CD14-positive monocyte (primary cell): Measurements from ENCODE around the gene DYNLL1. TPM values are rescaled to one million over a fixed set of nuclear protein-coding genes. Genes with fewer than 3 reads are reported as not detected.
A peak's percentile ranks its signal among the peaks of the same experiment; 100 is the strongest.
"Not testable (repeated sequence)": the region's sequence is repeated elsewhere in the genome, so short reads cannot be mapped to it uniquely, and the experiment has no call there.

ENCODE experiments used
- DNase-seq, 3 donors: peaks; one replicate each; pipeline ENCODE4 v3.0.0-alpha.2; 2011 to 2022
- H2AFZ ChIP-seq: 2 replicates; pipeline ENCODE4 v1.6.0; 2012; ENCODE audit warnings: mild to moderate bottlenecking, low read depth, low read length, inconsistent platforms; ENCODE audit not compliant: insufficient read depth, poor library complexity, severe bottlenecking
- H3K27ac ChIP-seq, 2 donors: 1 replicate in 1 of 2; 2 replicates in 1 of 2; pipeline ENCODE4 v1.5.1; 2012 to 2013; ENCODE audit warnings: low read length in 2 of 2, control low read depth in 1 of 2, inconsistent platforms in 1 of 2, low read depth in 1 of 2, mild to moderate bottlenecking in 1 of 2
- H3K27me3 ChIP-seq, 2 donors: one replicate each; pipeline versions ENCODE4 v1.6.0 to v1.6.1; 2011 to 2013; ENCODE audit warnings: low read length in 2 of 2; ENCODE audit not compliant: control insufficient read depth in 2 of 2, insufficient read depth in 2 of 2
- H3K36me3 ChIP-seq, 2 donors: replicated peaks in 1 of 2; 1 replicate in 1 of 2; 2 replicates in 1 of 2; pipeline versions ENCODE4 v1.5.1 to v1.6.1; 2012 to 2013; ENCODE audit warnings: low read length in 2 of 2, control low read depth in 1 of 2, inconsistent platforms in 1 of 2, mild to moderate bottlenecking in 1 of 2; ENCODE audit not compliant: insufficient read depth in 2 of 2, control insufficient read depth in 1 of 2
- H3K4me1 ChIP-seq, 2 donors: 1 replicate in 1 of 2; 2 replicates in 1 of 2; pipeline versions ENCODE4 v1.5.1 to v1.6.1; 2012 to 2013; ENCODE audit warnings: low read length in 2 of 2, control low read depth in 1 of 2, inconsistent platforms in 1 of 2, mild to moderate bottlenecking in 1 of 2, moderate library complexity in 1 of 2; ENCODE audit not compliant: insufficient read depth in 2 of 2, control insufficient read depth in 1 of 2
- H3K4me2 ChIP-seq: replicated peaks from 2 replicates; pipeline ENCODE3; 2012; ENCODE audit warnings: low read length, moderate library complexity, mild to moderate bottlenecking; ENCODE audit not compliant: poor library complexity, severe bottlenecking; ENCODE audit errors: extremely low read depth
- H3K4me3 ChIP-seq, 3 experiments: fragments of 200-600 bp in 1 of 3; sonication (generic) in 1 of 3; replicated peaks in 1 of 3; 1 replicate in 2 of 3; 2 replicates in 1 of 3; pipeline ENCODE4 v1.5.1; 2011 to 2013; ENCODE audit warnings: low read length in 3 of 3, mild to moderate bottlenecking in 3 of 3, control low read depth in 2 of 3, low read depth in 2 of 3, inconsistent platforms in 1 of 3, moderate library complexity in 1 of 3
- H3K79me2 ChIP-seq: 2 replicates; pipeline ENCODE4 v1.6.0; 2012; ENCODE audit warnings: mild to moderate bottlenecking, control low read depth, inconsistent platforms, low read length, moderate library complexity; ENCODE audit not compliant: insufficient read depth
- H3K9ac ChIP-seq: 2 replicates; pipeline ENCODE4 v1.6.0; 2017; ENCODE audit warnings: low read length, mild to moderate bottlenecking; ENCODE audit not compliant: insufficient read depth, poor library complexity, severe bottlenecking
- H3K9me3 ChIP-seq, 2 donors: replicated peaks in 1 of 2; 1 replicate in 1 of 2; 2 replicates in 1 of 2; pipeline versions ENCODE4 v1.5.1 to v1.6.1; 2012 to 2013; ENCODE audit warnings: low read length in 2 of 2, control low read depth in 1 of 2; ENCODE audit not compliant: control insufficient read depth in 1 of 2, insufficient read depth in 1 of 2
- H4K20me1 ChIP-seq: 2 replicates; pipeline ENCODE4 v1.6.0; 2012; ENCODE audit warnings: mild to moderate bottlenecking, low read length, control low read depth, moderate library complexity; ENCODE audit not compliant: insufficient read depth
- H3K27ac Mint-ChIP-seq, 7 donors: one replicate each; pipeline ENCODE4 v1.8.0; 2020; ENCODE audit warnings: mild to moderate bottlenecking in 7 of 7, mixed read lengths in 7 of 7, moderate library complexity in 6 of 7, inconsistent platforms in 2 of 7
- H3K27me3 Mint-ChIP-seq, 3 donors: one replicate each; pipeline ENCODE4 v1.8.0; 2021 to 2022; ENCODE audit warnings: low read depth in 3 of 3, mild to moderate bottlenecking in 3 of 3, mixed read lengths in 3 of 3, moderate library complexity in 3 of 3, inconsistent platforms in 1 of 3
- H3K36me3 Mint-ChIP-seq, 2 donors: one replicate each; pipeline ENCODE4 v1.8.0; 2020; ENCODE audit warnings: mixed read lengths in 2 of 2, inconsistent platforms in 1 of 2, mild to moderate bottlenecking in 1 of 2
- H3K4me1 Mint-ChIP-seq: one replicate; pipeline ENCODE4 v1.8.0; 2020; ENCODE audit warnings: mild to moderate bottlenecking, mixed read lengths
- H3K4me3 Mint-ChIP-seq, 2 donors: one replicate each; pipeline ENCODE4 v1.8.0; 2020; ENCODE audit warnings: mild to moderate bottlenecking in 2 of 2, mixed read lengths in 2 of 2, moderate library complexity in 1 of 2
- H3K9me3 Mint-ChIP-seq, 7 donors: one replicate each; pipeline ENCODE4 v1.8.0; 2020 to 2022; ENCODE audit warnings: mixed read lengths in 7 of 7, mild to moderate bottlenecking in 6 of 7, moderate library complexity in 6 of 7, inconsistent platforms in 2 of 7
- CTCF ChIP-seq: fragments of 200-600 bp; IDR thresholded peaks from one replicate; pipeline ENCODE4 v1.8.0; 2022; ENCODE audit warnings: antibody characterized with exemption, mild to moderate bottlenecking
- WGBS: methylation state at CpG from one replicate; pipeline ENCODE4 v1.1.5; 2013; ENCODE audit warnings: missing lambda C conversion rate; ENCODE audit not compliant: insufficient coverage; 5-methylcytosine and 5-hydroxymethylcytosine counted together
- intact Hi-C, 2 donors: fragments of 100-400 bp; cut with micrococcal nuclease; formaldehyde crosslinking; loops; one replicate each; pipeline versions ENCODE4 v1.15.0 to v1.15.1; 2023
- polyA plus RNA-seq, 3 donors: library from polyadenylated mRNA; depleted of rRNA in 1 of 3; unstranded in 2 of 3; stranded (reverse) in 1 of 3; fragments of 300-500 nt in 2 of 3; fragments of >200 nt in 1 of 3; fragmentation: Illumina TruSeq in 2 of 3; gene quantifications; 1 replicate in 2 of 3; 2 replicates in 1 of 3; pipeline ENCODE4 v1.2.3, GENCODE V29; 2012 to 2021

DYNLL1 gene
- polyA plus RNA-seq, 3 donors: 184 to 504 (median 486) TPM

DNA sequence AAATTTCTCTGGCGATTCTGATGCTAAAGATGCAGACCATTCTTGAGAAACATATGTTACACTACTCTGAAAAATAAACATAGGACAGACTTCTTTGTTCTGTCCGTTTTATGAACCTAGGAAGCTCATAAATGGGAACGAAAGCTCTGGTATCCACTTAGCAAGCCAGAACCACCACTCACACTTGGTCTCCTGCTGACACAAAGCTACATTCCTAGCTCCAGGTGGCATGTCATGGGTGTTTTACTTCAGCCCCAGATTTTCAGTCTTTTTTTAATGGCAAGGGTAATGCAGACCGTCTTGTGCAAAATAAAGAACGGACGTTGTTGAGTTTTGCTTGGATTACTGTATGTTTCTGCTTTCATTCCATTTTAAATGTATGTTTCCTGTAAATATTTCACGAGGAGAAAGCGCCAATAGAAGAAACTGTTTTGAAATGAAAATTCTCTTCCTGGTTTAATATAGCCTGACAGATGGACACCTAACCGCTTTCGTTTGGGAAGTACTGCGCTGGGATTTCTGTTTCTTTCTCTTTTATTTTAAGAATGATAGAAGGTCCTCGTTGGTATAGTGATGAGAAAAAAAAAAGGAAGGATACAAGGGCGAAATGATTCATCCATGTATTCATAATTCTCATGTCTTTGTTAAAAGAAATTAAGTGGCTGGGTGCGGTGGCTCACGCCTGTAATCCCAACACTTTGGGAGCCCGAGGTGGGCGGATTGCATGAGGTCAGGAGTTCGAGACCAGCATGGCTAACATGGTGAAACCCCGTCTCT lies 33.9 kb downstream of the DYNLL1 start:
- Mint-ChIP-seq H3K36me3 (peaks cover 0 to 4% of the 10 kb centered on the region in 2 donors), H3K27ac (peak overlapping the region; percentile 97 to 99 (median 98)), H3K4me3 (peak overlapping the region; percentile 97 to 99), H3K27me3 (no peaks in the 10 kb centered on the region), H3K4me1 (peaks cover 13% of the 10 kb centered on the region), H3K9me3 (no peaks in the 10 kb centered on the region)
- Histone ChIP-seq H4K20me1 (peaks cover 2% of the 10 kb centered on the region), H2AFZ (peak overlapping the region; percentile 89), H3K27me3 (no peaks in the 10 kb centered on the region), H3K4me1 (peaks cover 18 to 19% of the 10 kb centered on the region in 2 donors), H3K36me3 (no peaks in the 10 kb centered on the region), H3K4me2 (peak overlapping the region; percentile 93), H3K27ac (peak overlapping the region; percentile 77 to 94), H3K9ac (peak overlapping the region; percentile 73), H3K79me2 (peaks cover 16% of the 10 kb centered on the region), H3K9me3 (no peaks in the 10 kb centered on the region), H3K4me3 (peak overlapping the region; percentile 89 to 99 (median 93))
- no peak for TF ChIP-seq CTCF
- WGBS: 40% methylated on average over 7 of the region's 19 CpGs
- peak; percentile 38 to 74 (median 70) for DNase-seq
- intact Hi-C loops: loop anchor here in 1 of 2 donors (5.0 kb wide), 1 partner anchor 33 kb away; the partner anchor contains the start of gene DYNLL1

- not testable (repeated sequence) for H3K36me3 ChIP-seq, H3K36me3 Mint-ChIP-seq, H3K9me3 Mint-ChIP-seq, H3K27me3 ChIP-seq, H4K20me1 ChIP-seq, DNase-seq, H3K9me3 ChIP-seq, H3K27me3 Mint-ChIP-seq
- Histone ChIP-seq H3K4me2 (peak overlapping the region; percentile 93), H3K27ac (peak overlapping the region; percentile 77 to 94), H3K9ac (peak overlapping the region; percentile 73), H2AFZ (peak overlapping the region; percentile 89), H3K4me1 (peaks cover 21 to 24% of the 10 kb centered on the region in 2 donors), H3K4me3 (peak overlapping the region; percentile 89 to 99 (median 93)), H3K79me2 (peaks cover 22% of the 10 kb centered on the region)
- Mint-ChIP-seq H3K27ac (peak overlapping the region; percentile 97 to 99 (median 98)), H3K4me1 (peaks cover 16% of the 10 kb centered on the region), H3K4me3 (peak overlapping the region; percentile 97 to 99)
- intact Hi-C loops: loop anchor here in 1 of 2 donors (5.0 kb wide), 1 partner anchor 33 kb away; the partner anchor contains the start of gene DYNLL1
Observed at GRCh38 chr12:120530418-120530761, 34.5 kb downstream of the DYNLL1 start.
